Ectodermal cell (in vitro differentiated cells): ENCODE data around the gene GALNT10.

Experiments used
- H3K27ac ChIP-seq: 2 replicates; pipeline ENCODE4 v1.7.0; 2013; ENCODE audit warnings: mild to moderate bottlenecking, low read depth, low read length; ENCODE audit not compliant: insufficient read depth, poor library complexity, severe bottlenecking
- H3K27me3 ChIP-seq: 2 replicates; pipeline ENCODE4 v1.7.0; 2013; ENCODE audit warnings: mild to moderate bottlenecking, low read length; ENCODE audit not compliant: insufficient read depth, control insufficient read depth, poor library complexity, severe bottlenecking
- H3K36me3 ChIP-seq: one replicate; pipeline ENCODE4 v1.7.0; 2013; ENCODE audit warnings: low read length; ENCODE audit not compliant: control insufficient read depth, insufficient read depth
- H3K4me1 ChIP-seq: one replicate; pipeline ENCODE4 v1.7.0; 2013; ENCODE audit warnings: low read length; ENCODE audit not compliant: control insufficient read depth, insufficient read depth
- H3K4me3 ChIP-seq: 2 replicates; pipeline ENCODE4 v1.7.0; 2013; ENCODE audit warnings: low read depth, low read length, control low read depth; ENCODE audit not compliant: insufficient read depth
- H3K9me3 ChIP-seq: 2 replicates; pipeline ENCODE4 v1.7.0; 2013; ENCODE audit warnings: mild to moderate bottlenecking, low read length, moderate library complexity; ENCODE audit not compliant: control insufficient read depth
- WGBS, 2 experiments: methylation state at CpG; one replicate each; pipeline ENCODE4 v1.1.7; 2013; ENCODE audit warnings: missing lambda C conversion rate in 2 of 2; 5-methylcytosine and 5-hydroxymethylcytosine counted together

Gene GALNT10

DNA sequence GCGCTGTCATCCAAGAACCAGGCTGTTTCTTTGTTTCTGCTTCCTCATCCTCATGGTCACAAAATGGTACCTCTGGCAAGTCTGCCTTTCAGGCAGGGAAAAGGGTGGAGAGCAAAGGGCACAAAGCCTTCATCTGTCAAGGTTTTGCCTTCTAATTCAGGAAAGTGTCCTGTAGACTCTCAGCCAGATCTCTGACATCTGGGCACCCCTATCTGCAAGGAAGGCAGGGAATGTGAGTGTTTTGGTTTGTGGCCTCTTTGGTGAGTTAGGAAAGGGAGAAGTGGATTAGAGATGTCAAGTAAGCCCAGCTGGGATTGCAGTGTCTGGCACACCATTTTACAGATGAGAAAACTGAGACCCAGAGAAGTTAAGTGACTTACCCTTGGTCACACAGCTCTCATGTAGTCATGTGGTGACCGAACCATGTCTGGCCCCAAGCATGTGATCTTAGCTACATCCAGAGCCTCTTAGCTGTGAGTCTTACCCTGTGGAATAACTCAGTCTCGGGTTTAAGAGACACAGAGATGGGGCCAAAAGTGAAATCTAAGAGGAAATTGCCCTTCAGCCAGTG is 139.6 kb downstream of the GALNT10 start:
- Histone ChIP-seq H3K27me3 (no peaks in the 10 kb centered on the region), H3K9me3 (no peaks in the 10 kb centered on the region), H3K4me3 (no peak overlapping the region), H3K4me1 (no peaks in the 10 kb centered on the region), H3K36me3 (no peaks in the 10 kb centered on the region), H3K27ac (no peak overlapping the region)
- WGBS, 2 experiments = 94 to 97% methylated on average over 3 of the region's 3 CpGs

DNA sequence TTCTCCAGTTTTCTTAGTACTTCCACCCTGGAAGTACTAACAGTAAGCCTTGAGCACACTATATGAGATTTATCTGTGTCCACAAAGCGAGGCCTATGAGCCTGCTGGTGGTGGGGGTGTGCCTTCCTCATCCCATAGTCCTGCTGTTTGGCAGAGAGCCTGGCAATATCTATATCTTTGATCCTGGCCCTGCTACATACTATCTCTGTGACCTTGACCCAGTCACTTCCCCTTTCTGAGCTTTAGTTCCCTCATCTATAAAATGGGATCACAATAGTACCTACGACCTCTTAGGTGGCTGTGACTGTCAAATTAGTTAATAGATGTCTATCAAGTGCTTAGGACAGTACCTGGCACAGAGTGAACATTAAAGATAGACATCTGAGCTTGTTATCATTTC is 140.7 kb downstream of the GALNT10 start:
- 97 to 99% methylated on average over 2 of the region's 2 CpGs for WGBS, 2 experiments
- H3K36me3 ChIP-seq = no peaks in the 10 kb centered on the region
- H3K4me1 ChIP-seq = no peaks in the 10 kb centered on the region
- no peak overlapping the region for H3K27ac ChIP-seq
- H3K9me3 ChIP-seq = no peaks in the 10 kb centered on the region
- H3K27me3 ChIP-seq = no peaks in the 10 kb centered on the region
- no peak overlapping the region for H3K4me3 ChIP-seq

DNA sequence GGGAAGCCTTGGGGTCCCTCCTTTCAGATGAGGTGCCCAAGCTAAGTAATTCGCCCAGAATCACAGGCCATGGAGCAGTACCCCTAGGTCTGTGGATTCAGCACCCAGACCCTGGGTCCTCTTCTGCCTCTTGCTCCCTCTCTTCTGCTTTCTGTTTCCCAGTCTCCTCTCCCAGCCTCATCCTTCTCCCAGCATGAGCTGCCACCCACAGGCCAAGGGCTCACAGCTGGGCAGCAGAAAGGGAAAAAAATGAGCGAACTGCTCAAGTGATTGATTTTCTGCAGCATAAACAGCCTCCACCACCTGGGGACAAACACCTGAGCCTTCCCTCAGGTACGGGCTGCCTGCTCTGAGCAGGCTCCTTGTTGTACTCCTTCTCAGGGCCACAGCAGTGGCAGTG is 141.4 kb downstream of the GALNT10 start:
- Histone ChIP-seq H3K4me1 (no peaks in the 10 kb centered on the region), H3K36me3 (no peaks in the 10 kb centered on the region), H3K27me3 (no peaks in the 10 kb centered on the region), H3K9me3 (no peaks in the 10 kb centered on the region), H3K4me3 (no peak overlapping the region), H3K27ac (no peak overlapping the region)
- WGBS, 2 experiments = 68 to 70% methylated on average over 3 of the region's 3 CpGs

DNA sequence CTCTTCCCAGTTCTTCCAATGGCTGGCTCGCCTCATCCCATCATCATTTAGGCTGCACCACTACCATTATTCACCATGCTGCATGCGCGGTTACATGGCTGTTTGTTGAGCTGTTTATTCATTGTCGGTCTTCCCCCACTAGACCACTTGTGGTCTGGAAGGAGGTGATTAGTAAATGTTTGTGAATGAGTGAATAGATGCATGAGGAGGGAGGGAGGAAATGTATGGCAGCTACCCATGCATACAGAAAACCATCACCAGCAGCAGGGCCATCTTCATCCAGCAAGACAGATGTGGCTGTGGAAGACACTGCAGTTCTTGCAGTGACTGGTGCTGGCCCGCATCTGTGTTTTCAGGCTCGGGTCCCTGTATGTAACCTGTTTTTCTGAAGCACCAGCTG is 141.9 kb downstream of the GALNT10 start:
- no peak overlapping the region for H3K4me3 ChIP-seq
- no peaks in the 10 kb centered on the region for H3K9me3 ChIP-seq
- H3K4me1 ChIP-seq = no peaks in the 10 kb centered on the region
- 93 to 98% methylated on average over 3 to 6 of the region's 6 CpGs for WGBS, 2 experiments
- no peaks in the 10 kb centered on the region for H3K27me3 ChIP-seq
- H3K36me3 ChIP-seq = no peaks in the 10 kb centered on the region
- H3K27ac ChIP-seq = no peak overlapping the region

DNA sequence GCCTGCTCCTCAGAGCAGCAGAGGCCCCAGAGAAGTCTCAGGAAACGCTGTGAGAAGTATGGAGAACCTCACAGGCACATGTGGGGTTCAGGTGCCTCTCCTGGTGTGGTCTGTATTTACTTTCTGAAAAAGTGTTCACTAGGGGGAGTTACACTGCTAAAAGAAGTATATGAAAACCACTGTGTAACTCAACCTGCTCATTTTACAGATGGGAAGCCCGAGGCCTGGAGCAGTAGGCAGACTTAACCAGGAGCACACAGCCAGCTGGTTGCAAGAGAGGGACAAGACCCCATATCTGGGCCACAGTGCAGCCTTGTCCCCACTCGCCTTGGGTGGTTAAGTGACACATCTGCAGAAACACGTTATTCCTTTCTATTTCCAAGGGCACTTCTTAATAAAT is 142.5 kb downstream of the GALNT10 start:
- no peaks in the 10 kb centered on the region for H3K4me1 ChIP-seq
- H3K27me3 ChIP-seq = no peaks in the 10 kb centered on the region
- H3K27ac ChIP-seq = no peak overlapping the region
- 90 to 94% methylated on average over 4 of the region's 4 CpGs for WGBS, 2 experiments
- H3K9me3 ChIP-seq = no peaks in the 10 kb centered on the region
- no peak overlapping the region for H3K4me3 ChIP-seq
- H3K36me3 ChIP-seq = no peaks in the 10 kb centered on the region

DNA sequence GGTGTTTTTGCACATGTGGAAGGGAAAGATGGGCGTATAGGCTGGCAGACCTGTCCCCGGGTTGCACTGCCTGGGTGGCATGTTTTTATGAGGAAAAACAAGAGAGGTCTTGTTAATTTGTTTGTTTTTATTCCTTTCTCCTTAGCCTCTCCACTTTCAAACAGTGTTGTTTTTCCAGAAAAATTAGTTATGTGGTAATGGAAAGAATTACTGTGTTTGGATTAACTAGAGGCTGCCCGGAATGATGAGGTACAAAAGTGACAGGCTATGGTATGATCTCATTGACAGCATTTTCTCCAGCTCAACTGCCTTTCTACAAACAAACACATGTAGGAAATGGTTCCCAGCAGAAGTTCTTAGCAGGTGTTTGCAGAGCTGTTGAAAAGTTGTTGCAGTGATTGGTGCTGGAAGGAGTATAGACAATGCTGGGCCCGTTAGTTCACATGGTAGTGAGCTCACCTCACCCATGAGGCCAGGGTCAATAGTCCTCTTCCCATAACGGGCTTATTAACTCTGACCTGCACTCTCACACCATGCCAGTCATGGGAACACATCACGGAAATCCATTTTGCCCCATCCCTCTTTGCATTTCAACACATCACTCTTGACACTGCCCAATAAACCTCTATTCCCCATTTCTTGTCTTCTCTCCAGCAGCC is 144.0 kb downstream of the GALNT10 start:
- Histone ChIP-seq H3K27me3 (no peaks in the 10 kb centered on the region), H3K9me3 (no peaks in the 10 kb centered on the region)
- 93 to 96% methylated on average over 6 of the region's 6 CpGs for WGBS, 2 experiments

DNA sequence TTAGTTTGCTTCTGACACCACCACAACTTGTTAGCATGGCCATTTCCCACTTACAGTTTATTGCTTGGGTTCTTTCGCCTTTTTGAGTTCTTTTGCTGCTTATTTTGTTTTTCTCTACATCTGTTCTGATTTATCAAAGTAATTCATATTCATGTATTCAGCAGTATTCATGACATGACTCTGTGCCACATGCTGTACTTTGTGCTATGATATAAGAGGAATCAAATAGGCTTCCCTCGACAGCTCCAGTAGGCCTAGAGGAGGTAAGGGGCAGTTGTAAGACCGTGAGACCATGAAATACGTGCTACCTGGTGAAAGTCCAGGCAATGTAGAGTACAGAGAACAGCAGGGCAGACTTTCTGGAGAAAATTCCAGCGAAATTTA is 144.5 kb downstream of the GALNT10 start:
- 93% methylated on average over 5 of the region's 5 CpGs for WGBS, 2 experiments
- H3K36me3 ChIP-seq = no peaks in the 10 kb centered on the region
- no peaks in the 10 kb centered on the region for H3K9me3 ChIP-seq
- no peaks in the 10 kb centered on the region for H3K4me1 ChIP-seq
- no peak overlapping the region for H3K4me3 ChIP-seq
- no peak overlapping the region for H3K27ac ChIP-seq
- H3K27me3 ChIP-seq = no peaks in the 10 kb centered on the region

More for the DNA sequence above, 144.0 kb downstream of the GALNT10 start:
- no peaks in the 10 kb centered on the region for H3K4me1 ChIP-seq
- H3K36me3 ChIP-seq = no peaks in the 10 kb centered on the region
- no peak overlapping the region for H3K27ac ChIP-seq
- H3K4me3 ChIP-seq = no peak overlapping the region

DNA sequence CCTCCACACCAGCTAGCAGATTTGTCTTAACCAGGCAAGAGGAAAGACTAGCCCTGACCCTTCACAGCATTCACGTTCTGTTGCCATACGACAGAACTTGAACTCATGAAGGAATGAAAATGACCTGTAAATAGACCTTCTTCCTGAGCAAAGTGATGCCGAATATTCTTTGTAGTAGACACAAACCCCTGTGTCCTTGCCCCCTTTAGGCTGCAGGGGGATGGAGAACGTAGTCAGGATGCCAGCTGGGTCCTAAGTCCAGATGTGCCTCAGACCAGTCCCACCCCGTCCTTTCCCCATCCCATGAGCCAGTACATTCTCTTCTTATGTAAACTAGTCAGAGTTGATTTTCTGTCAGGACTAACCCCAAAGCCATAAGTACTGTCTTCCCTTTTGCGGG is 151.1 kb downstream of the GALNT10 start:
- Histone ChIP-seq H3K4me3 (no peak overlapping the region), H3K27ac (no peak overlapping the region), H3K27me3 (no peaks in the 10 kb centered on the region), H3K4me1 (no peaks in the 10 kb centered on the region), H3K36me3 (no peaks in the 10 kb centered on the region), H3K9me3 (no peaks in the 10 kb centered on the region)
- 93 to 94% methylated on average over 6 of the region's 6 CpGs for WGBS, 2 experiments

DNA sequence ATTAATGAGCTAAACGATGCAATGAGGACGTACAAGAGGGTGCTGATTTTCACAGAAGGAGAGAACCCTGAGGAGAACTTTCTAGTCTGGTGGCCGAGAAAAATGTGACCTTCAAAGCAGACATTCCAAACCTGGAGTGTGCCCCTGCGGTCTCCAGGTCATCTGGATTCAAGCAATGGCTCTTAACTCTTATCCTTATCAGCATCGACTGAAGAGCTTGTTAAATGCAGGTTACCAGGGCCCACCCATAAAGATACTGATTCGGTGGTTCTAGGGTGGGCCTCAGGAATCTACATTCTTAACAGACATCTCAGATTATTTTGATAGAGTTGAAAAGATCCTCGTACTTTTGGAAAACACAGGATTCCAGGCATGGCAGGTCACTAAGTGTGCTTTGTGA is 151.7 kb downstream of the GALNT10 start:
- no peak overlapping the region for H3K27ac ChIP-seq
- H3K36me3 ChIP-seq = no peaks in the 10 kb centered on the region
- no peaks in the 10 kb centered on the region for H3K4me1 ChIP-seq
- H3K9me3 ChIP-seq = no peaks in the 10 kb centered on the region
- no peaks in the 10 kb centered on the region for H3K27me3 ChIP-seq
- H3K4me3 ChIP-seq = no peak overlapping the region
- WGBS, 2 experiments = 94 to 95% methylated on average over 7 of the region's 7 CpGs

DNA sequence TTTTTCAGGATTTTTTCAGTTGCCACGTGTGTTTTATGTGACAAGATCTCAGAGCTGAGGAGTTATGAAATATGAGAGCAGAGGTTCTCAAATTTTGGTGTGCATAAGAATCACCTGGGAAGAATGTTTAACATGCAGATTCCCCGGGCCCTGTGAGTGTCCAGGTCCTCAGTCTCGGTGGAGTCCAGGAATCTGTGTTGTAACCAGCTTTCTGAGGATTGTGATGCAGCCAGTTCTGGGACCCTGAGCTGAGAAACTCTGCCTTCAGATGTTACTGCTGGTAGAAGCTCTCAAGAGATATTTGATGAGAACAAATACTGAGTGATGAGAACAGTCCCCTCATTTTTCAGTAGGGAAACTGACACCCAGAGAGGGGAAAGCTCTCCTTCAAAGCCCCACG is 152.4 kb downstream of the GALNT10 start:
- WGBS, 2 experiments = 87 to 94% methylated on average over 4 of the region's 4 CpGs
- no peaks in the 10 kb centered on the region for H3K4me1 ChIP-seq

More for the DNA sequence above, 152.4 kb downstream of the GALNT10 start:
- Histone ChIP-seq H3K4me3 (no peak overlapping the region), H3K27ac (no peak overlapping the region), H3K27me3 (no peaks in the 10 kb centered on the region), H3K9me3 (no peaks in the 10 kb centered on the region), H3K36me3 (no peaks in the 10 kb centered on the region)
